GM19395 (cell line): ENCODE results near the gene TNNC2.

Source experiments
- ATAC-seq: cut with Tn5 transposase; IDR thresholded peaks from one replicate; pipeline ENCODE4 v1.9.1; 2021; ENCODE audit warnings: mild to moderate bottlenecking, moderate library complexity; ENCODE audit not compliant: unreplicated experiment

Gene TNNC2

GRCh38 chr20:45788351-45788750 lies 38.8 kb downstream of the TNNC2 start:
- ATAC-seq: no peak

GRCh38 chr20:45783656-45784294 lies 43.3 kb downstream of the TNNC2 start:
- ATAC-seq: no peak

GRCh38 chr20:45782890-45783289 lies 44.2 kb downstream of the TNNC2 start:
- no peak for ATAC-seq

GRCh38 chr20:45781391-45781931 lies 45.7 kb downstream of the TNNC2 start:
- ATAC-seq: no peak

- no peak for ATAC-seq
These were observed 47.0 kb downstream of the TNNC2 start for GRCh38 chr20:45780159-45780558.

GRCh38 chr20:45779011-45779915 lies 47.8 kb downstream of the TNNC2 start:
- no peak for ATAC-seq

- no peak for ATAC-seq
These were observed 50.2 kb downstream of the TNNC2 start for GRCh38 chr20:45776931-45777330.

GRCh38 chr20:45775411-45775810 lies 51.7 kb downstream of the TNNC2 start:
- no peak for ATAC-seq

- no peak for ATAC-seq
These were observed 52.2 kb downstream of the TNNC2 start for GRCh38 chr20:45774945-45775344.
